Astrocyte of the cerebellum (primary cell): ENCODE data around the gene RAC3.

ENCODE experiments used
- DNase-seq: peaks from one replicate; pipeline ENCODE4 v3.0.0-alpha.2; 2011; ENCODE audit warnings: low read depth
- H3K4me3 ChIP-seq: 2 replicates; pipeline ENCODE4 v1.5.1; 2011; ENCODE audit warnings: mild to moderate bottlenecking, low read depth, low read length, moderate library complexity
- CTCF ChIP-seq: IDR thresholded peaks from 2 replicates; pipeline ENCODE4 v1.5.1; 2012; ENCODE audit warnings: low read length, low read depth, moderate library complexity, mild to moderate bottlenecking; ENCODE audit errors: missing control alignments
- in situ Hi-C: cut with HindIII; loops from 2 replicates; pipeline ENCODE4 v1.10.0; 2017; ENCODE audit warnings: low sequenced_read_pairs

Gene RAC3

DNA sequence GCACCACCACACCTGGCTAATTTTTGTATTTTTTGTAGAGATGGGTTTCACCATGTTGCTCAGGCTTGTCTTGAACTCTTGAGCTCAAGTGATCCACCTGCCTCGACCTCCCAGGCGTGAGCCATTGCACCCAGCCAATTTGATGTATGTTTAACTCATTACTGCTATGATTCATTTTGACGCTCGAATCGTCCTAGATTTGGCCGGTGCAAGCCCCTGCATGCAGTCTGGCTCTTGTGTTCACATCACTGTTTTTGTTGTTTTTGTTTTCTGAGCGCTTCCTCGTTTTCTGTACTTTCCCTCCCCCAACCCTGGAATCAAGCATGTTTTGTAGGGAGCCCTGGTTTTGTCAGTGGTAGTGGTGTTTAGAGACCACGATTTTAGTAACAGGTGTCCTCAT, 42.0 kb downstream of the RAC3 start:
- no peak overlapping the region for H3K4me3 ChIP-seq
- DNase-seq, result no peak
- no peak for TF ChIP-seq CTCF
- in situ Hi-C loops, result no loop called here

DNA sequence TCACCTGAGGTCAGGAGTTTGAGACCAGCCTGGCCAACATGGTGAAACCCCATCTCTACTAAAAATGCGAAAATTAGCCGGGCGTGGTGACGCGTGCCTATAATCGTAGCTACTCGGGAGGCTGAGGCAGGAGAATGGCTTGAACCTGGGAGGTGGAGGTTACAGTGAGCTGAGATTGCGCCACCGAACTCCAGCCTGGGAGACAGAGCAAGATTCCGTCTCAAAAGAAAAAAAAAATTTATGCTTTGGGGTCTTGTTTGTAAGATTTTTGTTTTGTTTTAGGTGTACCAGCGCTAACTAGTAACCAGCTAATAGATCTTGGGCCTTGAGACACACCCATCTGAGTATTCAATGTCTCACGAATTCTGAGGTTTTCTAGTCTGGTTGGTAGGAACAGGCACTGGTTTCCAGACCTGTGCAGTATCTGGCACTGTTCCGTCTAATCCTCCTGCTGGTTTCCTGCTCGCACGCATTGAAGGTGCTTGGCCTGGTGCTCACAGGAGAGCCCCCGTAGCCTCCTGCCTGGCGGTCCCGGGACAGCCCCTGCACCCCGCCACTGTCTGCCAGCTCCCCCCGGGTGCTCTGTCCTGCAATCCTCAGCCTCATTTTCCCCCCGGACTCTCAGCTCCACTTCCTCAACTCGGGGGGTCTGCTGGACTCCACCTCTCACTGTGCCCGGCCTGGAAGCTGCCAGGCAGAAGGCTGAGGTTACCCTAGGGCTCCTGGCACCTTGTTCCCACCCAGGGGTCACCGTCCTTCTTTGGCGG, 44.7 kb downstream of the RAC3 start:
- no peak for TF ChIP-seq CTCF
- H3K4me3 ChIP-seq, result no peak overlapping the region
- in situ Hi-C loops, result no loop called here
- DNase-seq, result no peak

GRCh38 chr17:82076785-82077591, 45.5 kb downstream of the RAC3 start:
- in situ Hi-C loops, result no loop called here
- no peak for TF ChIP-seq CTCF
- DNase-seq, result no peak
- H3K4me3 ChIP-seq, result no peak overlapping the region

DNA sequence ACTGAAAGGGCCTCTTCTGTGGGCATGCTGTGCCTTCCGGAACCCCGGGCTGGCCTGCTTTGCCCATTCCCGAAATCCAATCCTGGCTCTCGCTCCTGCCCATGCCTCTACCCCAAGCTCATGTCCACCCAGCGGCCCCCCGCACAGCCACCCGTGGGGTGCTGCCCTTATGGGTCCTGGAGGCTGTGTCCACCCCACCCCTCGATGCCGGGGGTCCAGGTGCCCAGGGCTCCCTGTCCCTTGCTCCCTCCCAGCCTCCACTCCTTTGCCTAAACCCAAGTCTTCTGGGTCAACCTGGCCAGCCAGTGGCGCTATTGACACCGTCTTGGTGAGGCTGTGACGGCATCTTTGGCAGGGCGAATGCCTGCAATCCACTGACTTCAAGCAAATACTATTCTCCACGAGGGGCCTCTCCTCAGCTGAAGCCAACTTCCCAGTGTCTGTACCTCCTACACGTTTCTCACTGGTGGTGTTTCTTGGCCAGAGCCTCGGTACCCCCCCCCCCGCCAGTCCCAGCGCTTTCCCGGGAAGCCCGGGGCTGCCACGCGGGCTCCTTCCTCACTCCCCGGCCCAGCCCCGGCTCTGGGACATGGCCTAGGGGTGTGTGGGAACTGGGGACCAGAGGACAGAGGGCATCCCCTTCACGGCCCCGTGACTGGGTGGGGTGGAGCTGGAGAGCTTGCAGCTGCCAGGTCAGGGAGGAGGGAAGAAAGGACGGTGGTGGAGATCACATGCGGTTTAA, 46.3 kb downstream of the RAC3 start:
- H3K4me3 ChIP-seq, result no peak overlapping the region
- no peak for DNase-seq
- in situ Hi-C loops, result no loop called here
- TF ChIP-seq CTCF, result no peak

DNA sequence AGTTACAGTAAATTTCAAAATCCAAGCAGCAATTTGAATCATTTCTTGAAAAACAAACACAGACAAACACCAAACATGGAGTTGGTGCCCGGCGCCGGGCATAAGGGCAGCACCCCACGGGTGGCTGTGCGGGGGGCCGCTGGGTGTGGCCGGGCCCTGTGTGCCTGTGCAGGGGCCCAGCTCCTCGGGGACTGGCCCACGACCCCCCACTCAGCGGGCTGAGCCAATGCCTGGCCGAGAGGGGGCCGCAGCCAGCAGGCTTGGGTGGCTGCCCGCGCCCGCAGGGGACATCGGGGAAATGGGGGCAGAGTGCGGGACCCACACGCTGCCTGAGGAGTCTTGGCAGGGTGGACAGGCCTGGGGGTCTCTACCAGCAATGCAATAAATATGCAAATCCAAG, 47.0 kb downstream of the RAC3 start:
- TF ChIP-seq CTCF, result no peak
- H3K4me3 ChIP-seq, result no peak overlapping the region
- no peak for DNase-seq
- in situ Hi-C loops, result no loop called here

DNA sequence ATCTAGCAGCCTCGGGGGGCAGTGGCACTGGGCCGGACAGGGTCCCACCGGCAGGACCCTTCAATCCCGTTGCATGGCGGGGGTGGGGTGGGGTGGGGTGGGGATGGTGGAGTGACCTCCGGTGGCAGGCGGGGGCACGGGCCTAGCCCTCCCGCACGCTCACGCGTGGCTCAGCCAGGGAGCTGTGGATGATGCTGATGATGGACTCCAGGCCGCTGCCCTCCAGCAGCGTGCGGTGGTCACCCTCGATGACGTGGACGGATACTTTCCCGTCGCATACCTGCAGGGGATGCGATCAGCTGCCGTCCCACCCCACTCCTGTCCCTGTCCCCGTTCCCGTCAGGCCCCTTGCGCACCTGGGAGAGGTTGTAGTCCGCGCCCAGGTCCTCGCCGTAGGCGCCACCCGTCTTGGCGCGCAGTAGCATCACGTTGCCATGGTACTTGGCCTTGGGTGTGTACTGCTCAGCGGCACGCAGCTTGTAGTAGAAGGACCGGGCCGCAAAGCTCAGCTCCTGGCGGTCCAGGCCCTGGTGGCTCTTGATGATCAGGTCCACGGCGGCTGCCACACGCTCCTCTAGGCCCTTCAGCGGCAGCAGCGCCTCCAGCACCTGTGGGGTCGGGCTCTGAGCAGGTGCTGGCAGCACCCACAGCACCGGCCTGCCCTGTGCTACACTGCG, 47.7 kb downstream of the RAC3 start:
- in situ Hi-C loops, result no loop called here
- TF ChIP-seq CTCF, result no peak
- no peak for DNase-seq
- no peak overlapping the region for H3K4me3 ChIP-seq
